NCI-H526 (cell line): ENCODE data around the gene SNX27.
"Not testable (repeated sequence)": the region's sequence is repeated elsewhere in the genome, so short reads cannot be mapped to it uniquely, and the experiment has no call there.

Experiments
- DNase-seq, 2 experiments: peaks; one replicate each; lab custom pipeline; 2025; lab: John Stamatoyannopoulos, UW

Gene SNX27

GRCh38 chr1:151604291-151604690 lies 7.6 kb upstream of the SNX27 start:
- DNase-seq = no peak

GRCh38 chr1:151606384-151606783 lies 5.5 kb upstream of the SNX27 start:
- DNase-seq = no peak

GRCh38 chr1:151606857-151607256 lies 5.0 kb upstream of the SNX27 start:
- no peak for DNase-seq

GRCh38 chr1:151610142-151610541 lies 1.7 kb upstream of the SNX27 start:
- no peak for DNase-seq

- DNase-seq = no peak
These were observed 511 bp upstream of the SNX27 start for GRCh38 chr1:151611288-151611790.

- DNase-seq = peak in 1 of 2 experiments; percentile 80
These were observed 841 bp downstream of the SNX27 start for GRCh38 chr1:151612501-151613281.

GRCh38 chr1:151613282-151613780 lies 1.5 kb downstream of the SNX27 start:
- peak; percentile 27 to 61 for DNase-seq

GRCh38 chr1:151615711-151616504 lies 4.1 kb downstream of the SNX27 start:
- no peak for DNase-seq

- no peak for DNase-seq
These were observed 4.6 kb downstream of the SNX27 start for GRCh38 chr1:151616505-151616849.

GRCh38 chr1:151618003-151618402 lies 6.2 kb downstream of the SNX27 start:
- DNase-seq = no peak

GRCh38 chr1:151618470-151618869 lies 6.6 kb downstream of the SNX27 start:
- no peak for DNase-seq

- not testable (repeated sequence) for DNase-seq
These were observed 7.1 kb downstream of the SNX27 start for GRCh38 chr1:151618996-151619395.

- DNase-seq = no peak
These were observed 7.7 kb downstream of the SNX27 start for GRCh38 chr1:151619489-151620093.

- no peak for DNase-seq
These were observed 8.4 kb downstream of the SNX27 start for GRCh38 chr1:151620286-151620685.

GRCh38 chr1:151621351-151621750 lies 9.5 kb downstream of the SNX27 start:
- no peak for DNase-seq

GRCh38 chr1:151624783-151625182 lies 12.9 kb downstream of the SNX27 start:
- no peak for DNase-seq

GRCh38 chr1:151626740-151627334 lies 15.0 kb downstream of the SNX27 start:
- DNase-seq = no peak

GRCh38 chr1:151629278-151629677 lies 17.4 kb downstream of the SNX27 start:
- DNase-seq = no peak

GRCh38 chr1:151635479-151636072 lies 23.7 kb downstream of the SNX27 start:
- no peak for DNase-seq

GRCh38 chr1:151638074-151638775 lies 26.4 kb downstream of the SNX27 start:
- no peak for DNase-seq

- no peak for DNase-seq
These were observed 27.0 kb downstream of the SNX27 start for GRCh38 chr1:151638812-151639211.
